SKM-1 treated with dmso at 0.1 percent for 144 hours (cell line): ENCODE measurements around the gene WEE1.
A peak's percentile ranks its signal among the peaks of the same experiment; 100 is the strongest.
"Not testable (repeated sequence)": the region's sequence is repeated elsewhere in the genome, so short reads cannot be mapped to it uniquely, and the experiment has no call there.

Experiments
- DNase-seq: peaks from one replicate; lab custom pipeline; 2025; ENCODE audit not compliant: unreplicated experiment; lab: John Stamatoyannopoulos, UW

The WEE1 gene

GRCh38 chr11:9619004-9619403 is 45.5 kb downstream of the WEE1 start:
- DNase-seq = no peak

- no peak for DNase-seq
Measured at GRCh38 chr11:9619971-9620370, 46.5 kb downstream of the WEE1 start.

- DNase-seq = not testable (repeated sequence)
Measured at GRCh38 chr11:9622353-9622752, 48.9 kb downstream of the WEE1 start.

GRCh38 chr11:9623053-9623452 is 49.6 kb downstream of the WEE1 start:
- not testable (repeated sequence) for DNase-seq

GRCh38 chr11:9624448-9624847 is 51.0 kb downstream of the WEE1 start:
- DNase-seq = no peak

GRCh38 chr11:9625162-9625561 is 51.7 kb downstream of the WEE1 start:
- no peak for DNase-seq

- no peak for DNase-seq
Measured at GRCh38 chr11:9625728-9626127, 52.3 kb downstream of the WEE1 start.

- DNase-seq = no peak
Measured at GRCh38 chr11:9626496-9627394, 53.3 kb downstream of the WEE1 start.

- DNase-seq = no peak
Measured at GRCh38 chr11:9629064-9629463, 55.6 kb downstream of the WEE1 start.

- peak; percentile 76 for DNase-seq
Measured at GRCh38 chr11:9633679-9634078, 60.2 kb downstream of the WEE1 start.

GRCh38 chr11:9636691-9637090 is 63.2 kb downstream of the WEE1 start:
- no peak for DNase-seq

GRCh38 chr11:9639099-9639498 is 65.6 kb downstream of the WEE1 start:
- DNase-seq = peak; percentile 20
